B cell (primary cell): ENCODE measurements around the gene PRKCA. TPM values are rescaled to one million over a fixed set of nuclear protein-coding genes. Genes with fewer than 3 reads are reported as not detected.

Experiments
- ATAC-seq: fragments of 200-7000 bp; cut with Tn5 transposase; one replicate; pipeline ENCODE4 v1.10.0; 2021; ENCODE audit warnings: low read depth, mild to moderate bottlenecking, moderate number of reproducible peaks, moderate library complexity
- CTCF ChIA-PET: fragments of 350-600 bp; sonication (Branson Sonifier 250); formaldehyde crosslinking; loops from one replicate; lab custom pipeline; 2021; ENCODE audit warnings: antibody characterized with exemption, inconsistent platforms; lab: Charles Lee
- POLR2A ChIA-PET: fragments of 350-600 bp; sonication (Branson Sonifier 250); formaldehyde crosslinking; loops from one replicate; lab custom pipeline; 2021; ENCODE audit warnings: antibody characterized with exemption; lab: Charles Lee
- DNase-seq: peaks from one replicate; pipeline ENCODE4 v3.0.0; 2013
- H2AFZ ChIP-seq: 2 replicates; pipeline ENCODE4 v1.6.1; 2012; ENCODE audit warnings: mild to moderate bottlenecking, low read depth, low read length; ENCODE audit not compliant: insufficient read depth, poor library complexity, severe bottlenecking
- H3K27ac ChIP-seq, 2 donors: 1 replicate in 1 of 2; 2 replicates in 1 of 2; pipeline ENCODE4 v1.5.1; 2012 to 2013; ENCODE audit warnings: low read length in 2 of 2, mild to moderate bottlenecking in 2 of 2, moderate library complexity in 1 of 2
- H3K27me3 ChIP-seq, 4 experiments: fragments of 200-600 bp in 1 of 4; sonication (generic) in 1 of 4; replicated peaks in 1 of 4; 1 replicate in 2 of 4; 2 replicates in 2 of 4; pipeline versions ENCODE4 v1.6.1 to v1.7.0; 2013 to 2016; ENCODE audit warnings: low read length in 3 of 4, mild to moderate bottlenecking in 2 of 4, mixed read lengths in 1 of 4, moderate library complexity in 1 of 4; ENCODE audit not compliant: insufficient read depth in 4 of 4, control insufficient read depth in 3 of 4; ENCODE audit errors: control extremely low read depth in 1 of 4
- H3K36me3 ChIP-seq, 2 experiments: replicated peaks in 1 of 2; 1 replicate in 1 of 2; 2 replicates in 1 of 2; pipeline versions ENCODE4 v1.6.1 to v1.7.1; 2013; ENCODE audit warnings: low read length in 1 of 2; ENCODE audit not compliant: insufficient read depth in 2 of 2, control insufficient read depth in 1 of 2; ENCODE audit errors: control extremely low read depth in 1 of 2, extremely low read depth in 1 of 2
- H3K4me1 ChIP-seq, 2 donors: fragments of 200-600 bp in 1 of 2; sonication (generic) in 1 of 2; 1 replicate in 1 of 2; 2 replicates in 1 of 2; pipeline versions ENCODE4 v1.5.1 to v1.6.1; 2013 to 2017; ENCODE audit warnings: low read length in 2 of 2; ENCODE audit not compliant: control insufficient read depth in 2 of 2, insufficient read depth in 2 of 2
- H3K4me2 ChIP-seq: replicated peaks from 2 replicates; pipeline ENCODE3; 2012; ENCODE audit warnings: mild to moderate bottlenecking, low read depth, low read length; ENCODE audit not compliant: poor library complexity, severe bottlenecking
- H3K4me3 ChIP-seq, 5 experiments: fragments of 200-600 bp in 1 of 5; sonication (generic) in 1 of 5; 1 replicate in 3 of 5; 2 replicates in 2 of 5; pipeline versions ENCODE4 v1.5.1 to v1.7.0; 2011 to 2016; ENCODE audit warnings: low read length in 4 of 5, mild to moderate bottlenecking in 4 of 5, low read depth in 2 of 5, control low read depth in 1 of 5, moderate library complexity in 1 of 5; ENCODE audit not compliant: insufficient read depth in 1 of 5; ENCODE audit errors: control extremely low read depth in 1 of 5, extremely low read depth in 1 of 5
- H3K79me2 ChIP-seq: fragments of 200-600 bp; sonication (generic); one replicate; pipeline ENCODE4 v1.6.0; 2016; ENCODE audit warnings: low read length; ENCODE audit not compliant: control insufficient read depth, insufficient read depth
- H3K9ac ChIP-seq: fragments of 200-600 bp; sonication (generic); 2 replicates; pipeline ENCODE4 v1.6.1; 2017; ENCODE audit warnings: mild to moderate bottlenecking, low read length, moderate library complexity
- H3K9me3 ChIP-seq, 3 donors: one replicate each; pipeline versions ENCODE4 v1.6.1 to v1.7.1; 2013; ENCODE audit warnings: low read length in 2 of 3; ENCODE audit not compliant: control insufficient read depth in 2 of 3, insufficient read depth in 1 of 3; ENCODE audit errors: control extremely low read depth in 1 of 3
- H4K20me1 ChIP-seq: 2 replicates; pipeline ENCODE4 v1.6.0; 2012; ENCODE audit warnings: mild to moderate bottlenecking, low read length; ENCODE audit not compliant: insufficient read depth, control insufficient read depth, poor library complexity, severe bottlenecking
- H3K27ac Mint-ChIP-seq: one replicate; pipeline ENCODE4 v1.8.0; 2021; ENCODE audit warnings: mixed read lengths
- H3K27me3 Mint-ChIP-seq: one replicate; pipeline ENCODE4 v1.8.0; 2021; ENCODE audit warnings: mixed read lengths
- H3K4me1 Mint-ChIP-seq: one replicate; pipeline ENCODE4 v1.8.0; 2021; ENCODE audit warnings: mixed read lengths
- H3K4me3 Mint-ChIP-seq: one replicate; pipeline ENCODE4 v1.8.0; 2021; ENCODE audit warnings: mixed read lengths
- H3K9me3 Mint-ChIP-seq: one replicate; pipeline ENCODE4 v1.8.0; 2022; ENCODE audit warnings: mixed read lengths; ENCODE audit not compliant: insufficient read depth
- CTCF ChIP-seq: fragments of 200-600 bp; IDR thresholded peaks from one replicate; pipeline ENCODE4 v1.8.0; 2022; ENCODE audit warnings: antibody characterized with exemption, mild to moderate bottlenecking
- EZH2 ChIP-seq: IDR thresholded peaks from 2 replicates; pipeline ENCODE4 v1.6.1; 2012; ENCODE audit warnings: borderline replicate concordance, low read depth, mild to moderate bottlenecking, moderate library complexity, low read length; ENCODE audit not compliant: insufficient read depth, poor library complexity, severe bottlenecking
- WGBS: methylation state at CpG from one replicate; pipeline ENCODE4 v1.1.5; 2013; ENCODE audit warnings: missing lambda C conversion rate; ENCODE audit not compliant: insufficient coverage; 5-methylcytosine and 5-hydroxymethylcytosine counted together
- intact Hi-C: fragments of 100-400 bp; cut with micrococcal nuclease; formaldehyde crosslinking; loops from one replicate; pipeline ENCODE4 v1.10.0; 2022
- polyA plus RNA-seq: library from polyadenylated mRNA; depleted of rRNA; stranded (reverse); fragments of >200 nt; gene quantifications from 2 replicates; pipeline ENCODE4 v1.2.3, GENCODE V29; 2012
- total RNA-seq, 2 donors: library from RNA; stranded (reverse); fragments of 120-200 nt in 1 of 2; gene quantifications; 1 replicate in 1 of 2; 2 replicates in 1 of 2; pipeline versions ENCODE4 v1.2.3 to v1.2.4, GENCODE V29; 2013 to 2022

Gene PRKCA
- total and polyA plus RNA-seq, 2 donors (not counting 1 experiment from before 2014, with no cell fraction given), result 0.33 to 7.7 TPM

GRCh38 chr17:66567234-66568170, 265.1 kb downstream of the PRKCA start:
- intact Hi-C loops, result loop anchor here (5.0 kb wide), 1 partner anchor 1275 kb away; no protein-coding TSS in a partner anchor
- Histone ChIP-seq H2AFZ (no peak overlapping the region), H3K4me3 (no peak overlapping the region), H3K4me1 (no peaks in the 10 kb centered on the region), H3K9me3 (peaks cover 0 to 4% (median 0%) of the 10 kb centered on the region in 3 donors), H3K27me3 (no peaks in the 10 kb centered on the region), H3K4me2 (no peak overlapping the region), H3K27ac (no peak overlapping the region), H3K79me2 (no peaks in the 10 kb centered on the region), H3K36me3 (no peaks in the 10 kb centered on the region), H3K9ac (no peak overlapping the region), H4K20me1 (no peaks in the 10 kb centered on the region)
- ATAC-seq, result peak; percentile 51
- TF ChIP-seq CTCF, result peak; percentile 76
- no peak for TF ChIP-seq EZH2
- ChIA-PET CTCF (interaction anchor here (0.6 to 1.5 kb wide), 12 partner anchors 9 to 1335 kb away, joined by 3 to 10 read pairs (median 4); no protein-coding TSS in a partner anchor), POLR2A (no interaction called here)
- WGBS, result 32% methylated on average over 8 of the region's 15 CpGs
- Mint-ChIP-seq H3K4me3 (no peak overlapping the region), H3K27ac (no peak overlapping the region), H3K27me3 (no peaks in the 10 kb centered on the region), H3K4me1 (no peaks in the 10 kb centered on the region), H3K9me3 (peaks cover 2% of the 10 kb centered on the region)
- DNase-seq, result peak; percentile 64

GRCh38 chr17:66569572-66569971, 267.2 kb downstream of the PRKCA start:
- peaks cover 2% of the 10 kb centered on the region for H3K9me3 Mint-ChIP-seq
- H3K27me3 Mint-ChIP-seq, result no peaks in the 10 kb centered on the region
- peaks cover 0 to 4% (median 0%) of the 10 kb centered on the region in 3 donors for H3K9me3 ChIP-seq
- TF ChIP-seq CTCF, result no peak
- no peak for TF ChIP-seq EZH2
- H3K27ac ChIP-seq, result no peak overlapping the region
- ATAC-seq, result no peak
- no peaks in the 10 kb centered on the region for H3K4me1 ChIP-seq
- H3K27me3 ChIP-seq, result no peaks in the 10 kb centered on the region
- no peak overlapping the region for H3K9ac ChIP-seq
- H3K4me3 Mint-ChIP-seq, result no peak overlapping the region
- no peak for DNase-seq
- H3K79me2 ChIP-seq, result no peaks in the 10 kb centered on the region
- no peaks in the 10 kb centered on the region for H3K4me1 Mint-ChIP-seq
- ChIA-PET POLR2A (no interaction called here), CTCF (interaction anchor here (1.0 kb wide), 1 partner anchor 315 kb away, joined by 3 read pairs; no protein-coding TSS in a partner anchor)
- 83% methylated on average over 1 of the region's 2 CpGs for WGBS
- H3K36me3 ChIP-seq, result no peaks in the 10 kb centered on the region
- intact Hi-C loops, result loop anchor here (5.0 kb wide), 1 partner anchor 1277 kb away; no protein-coding TSS in a partner anchor
- no peak overlapping the region for H3K4me2 ChIP-seq
- no peaks in the 10 kb centered on the region for H4K20me1 ChIP-seq
- no peak overlapping the region for H3K27ac Mint-ChIP-seq
- no peak overlapping the region for H2AFZ ChIP-seq
- no peak overlapping the region for H3K4me3 ChIP-seq
